ENCODE measurements around the gene PRKACA.
A peak's percentile ranks its signal among the peaks of the same experiment; 100 is the strongest.

PRKACA gene

GRCh38 chr19:14102756-14103155 is 14.8 kb downstream of the PRKACA start:
- Histone ChIP-seq H3K4me1 (ENCODE audit: insufficient read depth, low read length) (no peaks in the 10 kb centered on the region), H3K27ac (ENCODE audit: low read depth, low read length) (no peak overlapping the region), H3K9me3 (ENCODE audit: insufficient read depth, low read depth, low read length) (no peaks in the 10 kb centered on the region), H3K36me3 (ENCODE audit: insufficient read depth, low read length) (peaks cover 15% of the 10 kb centered on the region; the same call in 1 of the 2 replicates), H3K4me3 (ENCODE audit: low read length) (no peak overlapping the region), H3K27me3 (ENCODE audit: insufficient read depth, low read length) (no peaks in the 10 kb centered on the region), H3K9ac (ENCODE audit: low read depth, low read length) (no peak overlapping the region)
- 94% methylated on average over 10 of the region's 10 CpGs for WGBS

GRCh38 chr19:14102102-14102696 is 15.4 kb downstream of the PRKACA start:
- WGBS = 94% methylated on average over 11 of the region's 11 CpGs
- Histone ChIP-seq H3K4me1 (ENCODE audit: insufficient read depth, low read length) (no peaks in the 10 kb centered on the region), H3K27me3 (ENCODE audit: insufficient read depth, low read length) (no peaks in the 10 kb centered on the region), H3K9me3 (ENCODE audit: insufficient read depth, low read depth, low read length) (no peaks in the 10 kb centered on the region), H3K27ac (ENCODE audit: low read depth, low read length) (no peak overlapping the region), H3K4me3 (ENCODE audit: low read length) (no peak overlapping the region), H3K9ac (ENCODE audit: low read depth, low read length) (no peak overlapping the region), H3K36me3 (ENCODE audit: insufficient read depth, low read length) (peaks cover 15% of the 10 kb centered on the region; the same call in 1 of the 2 replicates)

- Histone ChIP-seq H3K27ac (ENCODE audit: low read depth, low read length) (no peak overlapping the region), H3K36me3 (ENCODE audit: insufficient read depth, low read length) (peaks cover 15% of the 10 kb centered on the region; the same call in 1 of the 2 replicates), H3K27me3 (ENCODE audit: insufficient read depth, low read length) (no peaks in the 10 kb centered on the region), H3K9me3 (ENCODE audit: insufficient read depth, low read depth, low read length) (no peaks in the 10 kb centered on the region), H3K4me3 (ENCODE audit: low read length) (no peak overlapping the region), H3K4me1 (ENCODE audit: insufficient read depth, low read length) (no peaks in the 10 kb centered on the region), H3K9ac (ENCODE audit: low read depth, low read length) (no peak overlapping the region)
- WGBS = 94% methylated on average over 6 of the region's 6 CpGs
Observed at GRCh38 chr19:14101003-14101545, 16.5 kb downstream of the PRKACA start.

- H3K4me3 ChIP-seq (ENCODE audit: low read length) = no peak overlapping the region
- 88% methylated on average over 21 of the region's 21 CpGs for WGBS
- no peak overlapping the region for H3K9ac ChIP-seq (ENCODE audit: low read depth, low read length)
- H3K36me3 ChIP-seq (ENCODE audit: insufficient read depth, low read length) = peaks cover 8% of the 10 kb centered on the region; the same call in 1 of the 2 replicates
- H3K9me3 ChIP-seq (ENCODE audit: insufficient read depth, low read depth, low read length) = peaks cover 7% of the 10 kb centered on the region
- H3K27ac ChIP-seq (ENCODE audit: low read depth, low read length) = no peak overlapping the region
- no peaks in the 10 kb centered on the region for H3K4me1 ChIP-seq (ENCODE audit: insufficient read depth, low read length)
- no peaks in the 10 kb centered on the region for H3K27me3 ChIP-seq (ENCODE audit: insufficient read depth, low read length)
Observed at GRCh38 chr19:14097532-14098151, 19.9 kb downstream of the PRKACA start.

GRCh38 chr19:14096272-14096992 is 21.1 kb downstream of the PRKACA start:
- H3K9me3 ChIP-seq (ENCODE audit: insufficient read depth, low read depth, low read length) = peaks cover 7% of the 10 kb centered on the region
- WGBS = 97% methylated on average over 11 of the region's 11 CpGs
- H3K4me3 ChIP-seq (ENCODE audit: low read length) = no peak overlapping the region
- H3K9ac ChIP-seq (ENCODE audit: low read depth, low read length) = no peak overlapping the region
- H3K4me1 ChIP-seq (ENCODE audit: insufficient read depth, low read length) = no peaks in the 10 kb centered on the region
- no peaks in the 10 kb centered on the region for H3K27me3 ChIP-seq (ENCODE audit: insufficient read depth, low read length)
- H3K36me3 ChIP-seq (ENCODE audit: insufficient read depth, low read length) = peaks cover 4% of the 10 kb centered on the region; the same call in 1 of the 2 replicates
- H3K27ac ChIP-seq (ENCODE audit: low read depth, low read length) = no peak overlapping the region

GRCh38 chr19:14094854-14095253 is 22.7 kb downstream of the PRKACA start:
- no peak overlapping the region for H3K9ac ChIP-seq (ENCODE audit: low read depth, low read length)
- H3K36me3 ChIP-seq (ENCODE audit: insufficient read depth, low read length) = no peaks in the 10 kb centered on the region
- no peak overlapping the region for H3K4me3 ChIP-seq (ENCODE audit: low read length)
- 95% methylated on average over 7 of the region's 7 CpGs for WGBS
- H3K4me1 ChIP-seq (ENCODE audit: insufficient read depth, low read length) = no peaks in the 10 kb centered on the region
- no peak overlapping the region for H3K27ac ChIP-seq (ENCODE audit: low read depth, low read length)
- H3K27me3 ChIP-seq (ENCODE audit: insufficient read depth, low read length) = no peaks in the 10 kb centered on the region
- peaks cover 7% of the 10 kb centered on the region for H3K9me3 ChIP-seq (ENCODE audit: insufficient read depth, low read depth, low read length)

GRCh38 chr19:14093117-14093823 is 24.3 kb downstream of the PRKACA start:
- Histone ChIP-seq H3K27me3 (ENCODE audit: insufficient read depth, low read length) (peaks cover 6% of the 10 kb centered on the region), H3K4me3 (ENCODE audit: low read length) (no peak overlapping the region), H3K9ac (ENCODE audit: low read depth, low read length) (no peak overlapping the region), H3K9me3 (ENCODE audit: insufficient read depth, low read depth, low read length) (peaks cover 7% of the 10 kb centered on the region), H3K4me1 (ENCODE audit: insufficient read depth, low read length) (peaks cover 3% of the 10 kb centered on the region; the same call in 1 of the 2 replicates), H3K36me3 (ENCODE audit: insufficient read depth, low read length) (peaks cover 7% of the 10 kb centered on the region), H3K27ac (ENCODE audit: low read depth, low read length) (no peak overlapping the region)
- 95% methylated on average over 9 of the region's 9 CpGs for WGBS

GRCh38 chr19:14091813-14092462 is 25.6 kb downstream of the PRKACA start:
- H3K27ac ChIP-seq (ENCODE audit: low read depth, low read length) = peak overlapping the region; percentile 83; the same call in 1 of the 2 replicates
- H3K9me3 ChIP-seq (ENCODE audit: insufficient read depth, low read depth, low read length) = peaks cover 7% of the 10 kb centered on the region
- no peak overlapping the region for H3K9ac ChIP-seq (ENCODE audit: low read depth, low read length)
- H3K36me3 ChIP-seq (ENCODE audit: insufficient read depth, low read length) = peaks cover 17% of the 10 kb centered on the region
- peaks cover 6% of the 10 kb centered on the region for H3K27me3 ChIP-seq (ENCODE audit: insufficient read depth, low read length)
- H3K4me1 ChIP-seq (ENCODE audit: insufficient read depth, low read length) = peaks cover 3% of the 10 kb centered on the region; the same call in 1 of the 2 replicates
- WGBS = 22% methylated on average over 15 of the region's 15 CpGs
- H3K4me3 ChIP-seq (ENCODE audit: low read length) = peak overlapping the region; percentile 86

- peaks cover 7% of the 10 kb centered on the region for H3K9me3 ChIP-seq (ENCODE audit: insufficient read depth, low read depth, low read length)
- under 1% methylated on average over 67 of the region's 72 CpGs for WGBS
- peaks cover 17% of the 10 kb centered on the region for H3K36me3 ChIP-seq (ENCODE audit: insufficient read depth, low read length)
- peaks cover 6% of the 10 kb centered on the region for H3K27me3 ChIP-seq (ENCODE audit: insufficient read depth, low read length)
- H3K27ac ChIP-seq (ENCODE audit: low read depth, low read length) = peak overlapping the region; percentile 83; the same call in 1 of the 2 replicates
- H3K4me3 ChIP-seq (ENCODE audit: low read length) = peak overlapping the region; percentile 86
- peaks cover 3% of the 10 kb centered on the region; the same call in 1 of the 2 replicates for H3K4me1 ChIP-seq (ENCODE audit: insufficient read depth, low read length)
- peak overlapping the region; percentile 55 for H3K9ac ChIP-seq (ENCODE audit: low read depth, low read length)
Observed at GRCh38 chr19:14091081-14091812, 26.3 kb downstream of the PRKACA start.

Data from HUES64 (cell line).